ENCODE results near the gene TCF23.
"Not testable (repeated sequence)": the region's sequence is repeated elsewhere in the genome, so short reads cannot be mapped to it uniquely, and the experiment has no call there.

TCF23 gene

GRCh38 chr2:27148801-27149439 is at the start of gene TCF23:
Gene TCF23, plus strand, starts transcription at chr2:27149004. Its CDS starts 130 bp downstream, at chr2:27149134.
- DNase-seq (ENCODE audit: low spot score), result no peak

GRCh38 chr2:27099334-27099955 is 49.4 kb upstream of the TCF23 start:
- no peak for DNase-seq (ENCODE audit: low spot score)

- no peak for DNase-seq (ENCODE audit: low spot score)
Measured at GRCh38 chr2:27100036-27100435, 48.8 kb upstream of the TCF23 start.

GRCh38 chr2:27102329-27102728 is 46.5 kb upstream of the TCF23 start:
- DNase-seq (ENCODE audit: low spot score), result no peak

GRCh38 chr2:27105981-27106380 is 42.8 kb upstream of the TCF23 start:
- no peak for DNase-seq (ENCODE audit: low spot score)

GRCh38 chr2:27108221-27108620 is 40.6 kb upstream of the TCF23 start:
- no peak for DNase-seq (ENCODE audit: low spot score)

- DNase-seq (ENCODE audit: low spot score), result no peak
Measured at GRCh38 chr2:27109083-27109482, 39.7 kb upstream of the TCF23 start.

GRCh38 chr2:27110603-27111352 is 38.0 kb upstream of the TCF23 start:
- DNase-seq (ENCODE audit: low spot score), result not testable (repeated sequence)

- DNase-seq (ENCODE audit: low spot score), result not testable (repeated sequence)
Measured at GRCh38 chr2:27111392-27112078, 37.3 kb upstream of the TCF23 start.

GRCh38 chr2:27115519-27115918 is 33.3 kb upstream of the TCF23 start:
- no peak for DNase-seq (ENCODE audit: low spot score)

GRCh38 chr2:27117995-27118524 is 30.7 kb upstream of the TCF23 start:
- no peak for DNase-seq (ENCODE audit: low spot score)

GRCh38 chr2:27118525-27119329 is 30.1 kb upstream of the TCF23 start, which contains the start of gene CGREF1:
Gene CGREF1, minus strand, starts transcription at chr2:27119128. Its CDS starts 14,762 bp downstream, at chr2:27104366.
- DNase-seq (ENCODE audit: low spot score), result no peak

- DNase-seq (ENCODE audit: low spot score), result not testable (repeated sequence)
Measured at GRCh38 chr2:27119330-27119670, 29.5 kb upstream of the TCF23 start.

- DNase-seq (ENCODE audit: low spot score), result no peak
Measured at GRCh38 chr2:27121906-27122305, 26.9 kb upstream of the TCF23 start.

- no peak for DNase-seq (ENCODE audit: low spot score)
Measured at GRCh38 chr2:27122791-27123190, 26.0 kb upstream of the TCF23 start.

- peak; percentile 71 for DNase-seq (ENCODE audit: low spot score)
Measured at GRCh38 chr2:27123302-27124150, 25.3 kb upstream of the TCF23 start, which contains the start of gene ABHD1. Gene ABHD1, plus strand, starts transcription at chr2:27123815. Its CDS starts 134 bp downstream, at chr2:27123949.

- no peak for DNase-seq (ENCODE audit: low spot score)
Measured at GRCh38 chr2:27125104-27125503, 23.7 kb upstream of the TCF23 start.

GRCh38 chr2:27126252-27126710 is 22.5 kb upstream of the TCF23 start:
- no peak for DNase-seq (ENCODE audit: low spot score)

GRCh38 chr2:27127883-27128667 is 20.7 kb upstream of the TCF23 start:
- DNase-seq (ENCODE audit: low spot score), result no peak

Measured in globus pallidus (tissue), 1 donor.